Measurements from ENCODE around the gene ARFIP1.
"Not testable (repeated sequence)": the region's sequence is repeated elsewhere in the genome, so short reads cannot be mapped to it uniquely, and the experiment has no call there.

The ARFIP1 gene

GRCh38 chr4:152896811-152897210 lies 117.1 kb downstream of the ARFIP1 start:
- no peak for DNase-seq (ENCODE audit: low read depth, low spot score)

- DNase-seq (ENCODE audit: low read depth, low spot score) = not testable (repeated sequence)
Measured at GRCh38 chr4:152898133-152898532, 118.4 kb downstream of the ARFIP1 start.

- DNase-seq (ENCODE audit: low read depth, low spot score) = no peak
Measured at GRCh38 chr4:152898606-152899005, 118.9 kb downstream of the ARFIP1 start.

- DNase-seq (ENCODE audit: low read depth, low spot score) = no peak
Measured at GRCh38 chr4:152900395-152900794, 120.6 kb downstream of the ARFIP1 start.

GRCh38 chr4:152901205-152901604 lies 121.5 kb downstream of the ARFIP1 start:
- no peak for DNase-seq (ENCODE audit: low read depth, low spot score)

GRCh38 chr4:152903658-152904057 lies 123.9 kb downstream of the ARFIP1 start:
- DNase-seq (ENCODE audit: low read depth, low spot score) = no peak

- DNase-seq (ENCODE audit: low read depth, low spot score) = no peak
Measured at GRCh38 chr4:152909901-152910300, 130.1 kb downstream of the ARFIP1 start.

- DNase-seq (ENCODE audit: low read depth, low spot score) = no peak
Measured at GRCh38 chr4:152910521-152910920, 130.8 kb downstream of the ARFIP1 start.

- DNase-seq (ENCODE audit: low read depth, low spot score) = no peak
Measured at GRCh38 chr4:152917543-152918395, 138.0 kb downstream of the ARFIP1 start.

- DNase-seq (ENCODE audit: low read depth, low spot score) = no peak
Measured at GRCh38 chr4:152919826-152920225, 140.1 kb downstream of the ARFIP1 start.

- DNase-seq (ENCODE audit: low read depth, low spot score) = no peak
Measured at GRCh38 chr4:152920768-152921167, 141.0 kb downstream of the ARFIP1 start.

- no peak for DNase-seq (ENCODE audit: low read depth, low spot score)
Measured at GRCh38 chr4:152921284-152921683, 141.5 kb downstream of the ARFIP1 start.

GRCh38 chr4:152925851-152926250 lies 146.1 kb downstream of the ARFIP1 start:
- no peak for DNase-seq (ENCODE audit: low read depth, low spot score)

- DNase-seq (ENCODE audit: low read depth, low spot score) = no peak
Measured at GRCh38 chr4:152926959-152927358, 147.2 kb downstream of the ARFIP1 start.

GRCh38 chr4:152927737-152928136 lies 148.0 kb downstream of the ARFIP1 start:
- DNase-seq (ENCODE audit: low read depth, low spot score) = no peak

GRCh38 chr4:152928286-152928685 lies 148.5 kb downstream of the ARFIP1 start:
- DNase-seq (ENCODE audit: low read depth, low spot score) = no peak

GRCh38 chr4:152929888-152930287 lies 150.1 kb downstream of the ARFIP1 start:
- no peak for DNase-seq (ENCODE audit: low read depth, low spot score)

- DNase-seq (ENCODE audit: low read depth, low spot score) = no peak
Measured at GRCh38 chr4:152935143-152935542, 155.4 kb downstream of the ARFIP1 start.

GRCh38 chr4:152935631-152936445 lies 156.1 kb downstream of the ARFIP1 start, which contains the start of gene FHDC1:
FHDC1 (plus strand) TSS chr4:152936323; CDS start chr4:152943058, 6,735 bp downstream.
- DNase-seq (ENCODE audit: low read depth, low spot score) = no peak

GRCh38 chr4:152936446-152937335 lies 156.9 kb downstream of the ARFIP1 start:
- DNase-seq (ENCODE audit: low read depth, low spot score) = no peak

All from brain pericyte (primary cell).